GM12878 (cell line): ENCODE data around the gene TEX2. TPM values are rescaled to one million over a fixed set of nuclear protein-coding genes. Genes with fewer than 3 reads are reported as not detected.

Experiments used
- ATAC-seq: fragments of 200-7000 bp; cut with Tn5 transposase; 3 replicates; pipeline ENCODE4 v1.9.1; 2020; ENCODE audit warnings: mild to moderate bottlenecking, moderate library complexity
- BruUV-seq: library from RNA; stranded (reverse); fragments of 400-500 nt; replicated peaks from 2 replicates; lab custom pipeline; 2021; lab: Mats Ljungman, UMichigan
- CTCF ChIA-PET: fragments of 300-600 bp; sonication (Branson Sonifier 250); formaldehyde crosslinking; extraction: SDS; loops from one replicate; lab custom pipeline; 2021; ENCODE audit warnings: inconsistent platforms; lab: Yijun Ruan, JAX
- POLR2A ChIA-PET: fragments of 350-600 bp; formaldehyde crosslinking; extraction: SDS; loops from one replicate; lab custom pipeline; 2021; ENCODE audit warnings: inconsistent platforms; lab: Charles Lee
- RAD21 ChIA-PET: fragments of 300-600 bp; sonication (Branson Sonifier 250); formaldehyde crosslinking; loops from one replicate; lab custom pipeline; 2023; ENCODE audit warnings: antibody characterized with exemption; ENCODE audit not compliant: unreplicated experiment; lab: Charles Lee
- SMC1A ChIA-PET: fragments of 300-600 bp; sonication (Branson Sonifier 250); formaldehyde crosslinking; loops from one replicate; lab custom pipeline; 2023; ENCODE audit not compliant: unreplicated experiment, uncharacterized antibody; lab: Charles Lee
- DNase-seq: peaks from one replicate; pipeline ENCODE4 v3.0.0-alpha.2; 2011; ENCODE audit warnings: low read depth, low spot score
- FAIRE-seq: peaks from 3 replicates; lab custom pipeline; 2011; peaks lifted over from hg19 to GRCh38; lab: Jason Lieb, UNC
- H2AFZ ChIP-seq: 2 replicates; pipeline ENCODE4 v1.6.0; 2011; ENCODE audit warnings: low read depth, low read length, control low read depth; ENCODE audit not compliant: control insufficient read depth
- H3K27ac ChIP-seq: 2 replicates; pipeline ENCODE4 v1.5.1; 2011; ENCODE audit warnings: control low read depth; ENCODE audit not compliant: control insufficient read depth, insufficient read depth
- H3K27me3 ChIP-seq, 2 experiments: replicated peaks in 1 of 2; 2 replicates each; pipeline versions ENCODE4 v1.6.0 to v1.6.1; 2011; ENCODE audit warnings: low read length in 1 of 2; ENCODE audit not compliant: control insufficient read depth in 2 of 2, insufficient read depth in 2 of 2
- H3K36me3 ChIP-seq, 2 experiments: 2 replicates each; pipeline ENCODE4 v1.5.1; 2011; ENCODE audit warnings: low read length in 1 of 2; ENCODE audit not compliant: control insufficient read depth in 2 of 2, insufficient read depth in 2 of 2
- H3K4me1 ChIP-seq: 2 replicates; pipeline ENCODE4 v1.6.1; 2011; ENCODE audit warnings: mild to moderate bottlenecking, low read length, moderate library complexity, mixed read lengths; ENCODE audit not compliant: control insufficient read depth, insufficient read depth
- H3K4me2 ChIP-seq: 2 replicates; pipeline ENCODE4 v1.6.0; 2011; ENCODE audit warnings: control low read depth; ENCODE audit not compliant: control insufficient read depth, insufficient read depth
- H3K4me3 ChIP-seq: fragments of 200-600 bp; sonication (generic); 2 replicates; pipeline ENCODE4 v1.5.1; 2016
- H3K79me2 ChIP-seq: 2 replicates; pipeline ENCODE4 v1.6.0; 2011; ENCODE audit warnings: low read length; ENCODE audit not compliant: control insufficient read depth, insufficient read depth
- H3K9ac ChIP-seq: 2 replicates; pipeline ENCODE4 v1.8.0; 2011; ENCODE audit warnings: low read length, control low read depth, mixed read lengths; ENCODE audit not compliant: control insufficient read depth, insufficient read depth
- H3K9me3 ChIP-seq: replicated peaks from 3 replicates; pipeline ENCODE4 v1.5.1; 2011; ENCODE audit warnings: mild to moderate bottlenecking, low read length; ENCODE audit not compliant: control insufficient read depth, insufficient read depth
- H4K20me1 ChIP-seq: 2 replicates; pipeline ENCODE4 v1.6.0; 2011; ENCODE audit not compliant: control insufficient read depth, insufficient read depth
- ATF7 ChIP-seq: fragments of 450-650 bp; IDR thresholded peaks from 2 replicates; pipeline ENCODE4 v1.6.1; 2016; ENCODE audit warnings: low read depth, mild to moderate bottlenecking
- BACH1 ChIP-seq: fragments of 450-650 bp; IDR thresholded peaks from 2 replicates; pipeline ENCODE4 v1.6.1; 2017; ENCODE audit warnings: mild to moderate bottlenecking, borderline replicate concordance
- CUX1 ChIP-seq: IDR thresholded peaks from 2 replicates; pipeline ENCODE4 v1.6.1; 2012; ENCODE audit warnings: improper control_type of control experiment, low read depth, low read length; ENCODE audit not compliant: insufficient replicate concordance
- IRF4 ChIP-seq: IDR thresholded peaks from 2 replicates; pipeline ENCODE4 v1.6.1; 2011; ENCODE audit warnings: low read depth, low read length
- NFYB ChIP-seq: IDR thresholded peaks from 2 replicates; pipeline ENCODE4 v1.6.1; 2011; ENCODE audit warnings: low read depth, mild to moderate bottlenecking, low read length, improper control_type of control experiment, moderate library complexity; ENCODE audit not compliant: insufficient read depth
- NR2C2 ChIP-seq: IDR thresholded peaks from 2 replicates; pipeline ENCODE4 v1.6.1; 2011; ENCODE audit warnings: borderline replicate concordance, low read depth; ENCODE audit not compliant: control insufficient read depth, insufficient read length
- POLR2A ChIP-seq: IDR thresholded peaks from 2 replicates; pipeline ENCODE4 v1.6.1; 2011; ENCODE audit warnings: low read depth, mild to moderate bottlenecking, low read length
- POU2F2 ChIP-seq: IDR thresholded peaks from 3 replicates; pipeline ENCODE4 v1.6.1; 2011; ENCODE audit warnings: low read depth, mild to moderate bottlenecking, low read length, borderline replicate concordance
- RFX5 ChIP-seq: IDR thresholded peaks from 2 replicates; pipeline ENCODE4 v1.6.1; 2011; ENCODE audit warnings: low read depth, low read length, improper control_type of control experiment
- SIN3A ChIP-seq: IDR thresholded peaks from 2 replicates; pipeline ENCODE4 v1.6.1; 2012; ENCODE audit warnings: low read depth, low read length, improper control_type of control experiment
- SREBF2 ChIP-seq: IDR thresholded peaks from 2 replicates; pipeline ENCODE4 v1.6.1; 2012; ENCODE audit warnings: mild to moderate bottlenecking, low read length
- SUPT20H ChIP-seq: IDR thresholded peaks from 2 replicates; pipeline ENCODE4 v1.6.1; 2011; ENCODE audit warnings: low read depth, mild to moderate bottlenecking, low read length, moderate library complexity, borderline replicate concordance; ENCODE audit not compliant: control insufficient read depth
- WGBS: methylation state at CpG from one replicate; pipeline ENCODE4 v1.1.6; 2016; ENCODE audit warnings: low lambda C conversion rate; ENCODE audit not compliant: insufficient replicate concordance, insufficient coverage; ENCODE audit errors: missing lambda C conversion rate; 5-methylcytosine and 5-hydroxymethylcytosine counted together
- in situ Hi-C: fragments of 300-500 bp; cut with MboI; formaldehyde crosslinking; loops from 9 replicates; pipeline ENCODE4 v1.14.3; 2018; ENCODE audit warnings: mixed read lengths
- intact Hi-C: fragments of 100-400 bp; cut with micrococcal nuclease; formaldehyde crosslinking; loops from one replicate; pipeline ENCODE4 v1.14.2; 2022; ENCODE audit not compliant: unreplicated experiment
- polyA plus RNA-seq, 11 experiments: library from polyadenylated mRNA; depleted of rRNA in 4 of 11; unstranded in 6 of 11; stranded (reverse) in 5 of 11; fragments of >200 nt; fragmentation: Nextera tagmentation in 4 of 11; fragmentation: Illumina TruSeq in 1 of 11; extraction: Ambion mirVana in 4 of 11; extraction: Trizol in 1 of 11; gene quantifications; 1 replicate in 1 of 11; 2 replicates in 10 of 11; pipeline versions ENCODE4 v1.2.1 to v1.2.3, GENCODE V29; 2011 to 2016; ENCODE audit warnings: inconsistent platforms in 2 of 11, missing spikeins in 2 of 11, low read depth in 1 of 11
- total RNA-seq, 4 experiments: library from RNA; depleted of rRNA in 3 of 4; stranded (reverse); fragments of >200 nt in 3 of 4; fragmentation: Illumina TruSeq in 1 of 4; extraction: Trizol in 1 of 4; gene quantifications; 2 replicates each; pipeline versions ENCODE4 v1.2.1 to v1.2.3, GENCODE V29; 2013 to 2021
- TF ChIP-seq, protein P1 (sequence below): fragments of 450-650 bp; IDR thresholded peaks from 2 replicates; pipeline ENCODE4 v1.6.1; 2017; ENCODE audit warnings: antibody characterized with exemption, mild to moderate bottlenecking, moderate library complexity

Gene TEX2
- total and polyA plus RNA-seq, 10 of the 15 experiments (the other 5 are each of a cell fraction or from before 2014, with no cell fraction given), result 3.8 to 19.9 (median 15.8) TPM

DNA sequence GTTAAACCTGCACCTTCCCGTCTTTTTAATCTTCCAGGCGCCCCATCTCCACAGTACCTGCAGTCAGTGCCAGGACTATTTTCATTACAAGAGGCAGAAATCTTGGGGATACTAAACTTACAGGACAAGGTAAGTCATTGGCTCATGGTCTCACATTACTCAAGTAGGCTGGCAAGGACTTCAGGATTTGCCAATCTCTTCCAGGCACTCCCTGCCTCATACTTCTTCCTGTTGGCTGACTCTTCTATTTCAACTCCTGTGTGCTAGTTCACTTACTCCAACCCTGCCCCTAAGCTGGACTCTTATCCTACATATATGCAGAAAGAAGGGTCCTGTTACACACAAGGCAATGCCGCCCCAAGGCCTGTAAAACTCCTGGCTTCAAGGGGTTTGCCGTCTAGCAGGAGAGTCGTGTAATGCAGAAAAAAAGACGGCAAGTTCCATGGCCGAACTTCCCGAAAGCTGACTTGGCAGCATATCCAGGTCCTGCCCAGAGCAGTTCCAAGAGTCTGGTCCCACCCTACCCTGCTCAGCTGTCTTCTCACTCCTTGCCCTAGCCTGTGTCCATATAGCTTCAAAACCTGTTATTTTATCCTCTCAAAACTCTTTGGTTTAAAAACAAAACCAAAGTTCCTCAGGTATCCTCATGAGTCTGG lies 147.9 kb downstream of the TEX2 start:
- no TSS peak for BruUV-seq
- Histone ChIP-seq H3K9me3 (no peaks in the 10 kb centered on the region), H3K4me2 (no peak overlapping the region), H3K36me3 (peaks cover 0 to 2% of the 10 kb centered on the region in 2 experiments; a peak in 1 of 4 replicates), H3K9ac (no peak overlapping the region), H4K20me1 (no peaks in the 10 kb centered on the region), H3K27me3 (no peaks in the 10 kb centered on the region), H2AFZ (no peak overlapping the region), H3K4me1 (peaks cover 11% of the 10 kb centered on the region), H3K4me3 (no peak overlapping the region), H3K79me2 (peaks cover 8% of the 10 kb centered on the region), H3K27ac (no peak overlapping the region)
- DNase-seq (no peak), FAIRE-seq (no peak), ATAC-seq (no peak)
- 93% methylated on average over 8 of the region's 8 CpGs for WGBS
- ChIA-PET SMC1A (interaction anchor here (0.6 to 3.1 kb wide), 5 partner anchors 9 to 19 kb away, joined by 3 to 17 read pairs (median 3); no protein-coding TSS in a partner anchor), CTCF (interaction anchor here (0.8 to 2.2 kb wide), 4 partner anchors 18 to 92 kb away, joined by 3 to 10 read pairs (median 4); no protein-coding TSS in a partner anchor), POLR2A (interaction anchor here (0.6 to 1.6 kb wide), 3 partner anchors 11 to 348 kb away, joined by 3 to 4 read pairs (median 4); no protein-coding TSS in a partner anchor), RAD21 (interaction anchor here (1.0 to 1.7 kb wide), 2 partner anchors 16 to 41 kb away, joined by 3 to 4 read pairs; no protein-coding TSS in a partner anchor)
- in situ Hi-C loops, result no loop called here
- intact Hi-C loops, result no loop called here
- TF ChIP-seq IRF4, result no peak
- TF ChIP-seq BACH1, result no peak
- TF ChIP-seq SREBF2, result no peak
- no peak for TF ChIP-seq CUX1
- no peak for TF ChIP-seq RFX5
- TF ChIP-seq, protein P1, sequence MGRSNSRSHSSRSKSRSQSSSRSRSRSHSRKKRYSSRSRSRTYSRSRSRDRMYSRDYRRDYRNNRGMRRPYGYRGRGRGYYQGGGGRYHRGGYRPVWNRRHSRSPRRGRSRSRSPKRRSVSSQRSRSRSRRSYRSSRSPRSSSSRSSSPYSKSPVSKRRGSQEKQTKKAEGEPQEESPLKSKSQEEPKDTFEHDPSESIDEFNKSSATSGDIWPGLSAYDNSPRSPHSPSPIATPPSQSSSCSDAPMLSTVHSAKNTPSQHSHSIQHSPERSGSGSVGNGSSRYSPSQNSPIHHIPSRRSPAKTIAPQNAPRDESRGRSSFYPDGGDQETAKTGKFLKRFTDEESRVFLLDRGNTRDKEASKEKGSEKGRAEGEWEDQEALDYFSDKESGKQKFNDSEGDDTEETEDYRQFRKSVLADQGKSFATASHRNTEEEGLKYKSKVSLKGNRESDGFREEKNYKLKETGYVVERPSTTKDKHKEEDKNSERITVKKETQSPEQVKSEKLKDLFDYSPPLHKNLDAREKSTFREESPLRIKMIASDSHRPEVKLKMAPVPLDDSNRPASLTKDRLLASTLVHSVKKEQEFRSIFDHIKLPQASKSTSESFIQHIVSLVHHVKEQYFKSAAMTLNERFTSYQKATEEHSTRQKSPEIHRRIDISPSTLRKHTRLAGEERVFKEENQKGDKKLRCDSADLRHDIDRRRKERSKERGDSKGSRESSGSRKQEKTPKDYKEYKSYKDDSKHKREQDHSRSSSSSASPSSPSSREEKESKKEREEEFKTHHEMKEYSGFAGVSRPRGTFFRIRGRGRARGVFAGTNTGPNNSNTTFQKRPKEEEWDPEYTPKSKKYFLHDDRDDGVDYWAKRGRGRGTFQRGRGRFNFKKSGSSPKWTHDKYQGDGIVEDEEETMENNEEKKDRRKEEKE, result no peak
- no peak for TF ChIP-seq POLR2A
- TF ChIP-seq SUPT20H, result no peak
- no peak for TF ChIP-seq POU2F2
- TF ChIP-seq NR2C2, result no peak
- no peak for TF ChIP-seq ATF7
- TF ChIP-seq SIN3A, result no peak
- TF ChIP-seq NFYB, result no peak
